Measurements from ENCODE around the gene SIK3. TPM values are rescaled to one million over a fixed set of nuclear protein-coding genes. Genes with fewer than 3 reads are reported as not detected.
"Not testable (repeated sequence)": the region's sequence is repeated elsewhere in the genome, so short reads cannot be mapped to it uniquely, and the experiment has no call there.

SIK3 gene
- total RNA-seq, 1 donor from 2014 or later = 24.4 TPM

- Histone ChIP-seq H3K9me3 (ENCODE audit: low read depth) (no peaks in the 10 kb centered on the region), H3K36me3 (no peaks in the 10 kb centered on the region), H3K27ac (no peak overlapping the region), H3K27me3 (no peaks in the 10 kb centered on the region), H3F3A (ENCODE audit: low read depth) (no peaks in the 10 kb centered on the region), H2AFZ (replicated peaks) (no peak overlapping the region), H3K4me1 (no peaks in the 10 kb centered on the region), H3K4me2 (no peak overlapping the region), H3K4me3 (no peak overlapping the region), H3K9ac (no peak overlapping the region), H3K79me2 (ENCODE audit: low read depth) (no peaks in the 10 kb centered on the region), H4K20me1 (ENCODE audit: low read depth) (no peaks in the 10 kb centered on the region)
- Mint-ChIP-seq H3K27me3 (ENCODE audit: insufficient read depth, low read depth) (peaks cover 6% of the 10 kb centered on the region), H3K36me3 (no peaks in the 10 kb centered on the region), H3K4me3 (no peak overlapping the region), H3K9me3 (no peaks in the 10 kb centered on the region), H3K4me1 (no peaks in the 10 kb centered on the region), H3K27ac (no peak overlapping the region)
- no peak for DNase-seq (ENCODE audit: low spot score)
- no peak for TF ChIP-seq EZH2 (IDR thresholded peaks at IDR 0.05)
- TF ChIP-seq, protein P1, sequence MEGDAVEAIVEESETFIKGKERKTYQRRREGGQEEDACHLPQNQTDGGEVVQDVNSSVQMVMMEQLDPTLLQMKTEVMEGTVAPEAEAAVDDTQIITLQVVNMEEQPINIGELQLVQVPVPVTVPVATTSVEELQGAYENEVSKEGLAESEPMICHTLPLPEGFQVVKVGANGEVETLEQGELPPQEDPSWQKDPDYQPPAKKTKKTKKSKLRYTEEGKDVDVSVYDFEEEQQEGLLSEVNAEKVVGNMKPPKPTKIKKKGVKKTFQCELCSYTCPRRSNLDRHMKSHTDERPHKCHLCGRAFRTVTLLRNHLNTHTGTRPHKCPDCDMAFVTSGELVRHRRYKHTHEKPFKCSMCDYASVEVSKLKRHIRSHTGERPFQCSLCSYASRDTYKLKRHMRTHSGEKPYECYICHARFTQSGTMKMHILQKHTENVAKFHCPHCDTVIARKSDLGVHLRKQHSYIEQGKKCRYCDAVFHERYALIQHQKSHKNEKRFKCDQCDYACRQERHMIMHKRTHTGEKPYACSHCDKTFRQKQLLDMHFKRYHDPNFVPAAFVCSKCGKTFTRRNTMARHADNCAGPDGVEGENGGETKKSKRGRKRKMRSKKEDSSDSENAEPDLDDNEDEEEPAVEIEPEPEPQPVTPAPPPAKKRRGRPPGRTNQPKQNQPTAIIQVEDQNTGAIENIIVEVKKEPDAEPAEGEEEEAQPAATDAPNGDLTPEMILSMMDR (IDR thresholded peaks at IDR 0.05) = no peak
- no peak for TF ChIP-seq EZH2phosphoT487 (IDR thresholded peaks at IDR 0.05)
Observed at GRCh38 chr11:116804001-116804400, 294.2 kb downstream of the SIK3 start.

DNA sequence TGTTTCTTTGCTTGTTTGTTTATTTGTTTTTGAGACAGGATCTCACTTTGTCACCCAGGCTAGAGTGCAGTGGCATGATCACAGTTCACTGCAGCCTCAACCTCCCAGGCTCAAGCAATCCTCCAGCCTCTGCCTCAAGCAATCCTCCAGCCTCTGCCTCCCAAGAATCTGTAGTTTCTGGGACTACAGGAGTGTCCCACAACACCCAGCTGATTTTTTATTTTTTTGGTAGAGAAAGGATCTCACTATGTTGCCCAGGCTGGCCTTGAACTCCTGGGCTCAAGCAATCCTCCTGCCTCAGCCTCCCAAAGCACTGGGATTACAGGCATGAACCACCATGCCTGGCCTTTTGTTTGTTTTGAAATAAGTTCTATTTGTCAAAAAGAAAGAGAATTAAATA lies 296.6 kb downstream of the SIK3 start:
- not testable (repeated sequence) for H3K79me2 ChIP-seq (ENCODE audit: low read depth); H3K36me3 Mint-ChIP-seq; H3K4me3 Mint-ChIP-seq

GRCh38 chr11:116800610-116801009 lies 297.6 kb downstream of the SIK3 start:
- no peaks in the 10 kb centered on the region for H3K27me3 Mint-ChIP-seq (ENCODE audit: insufficient read depth, low read depth)
- H3K9me3 Mint-ChIP-seq = peaks cover 4% of the 10 kb centered on the region
- H3K4me3 Mint-ChIP-seq = no peak overlapping the region

More for the DNA sequence above, 296.6 kb downstream of the SIK3 start:
- not testable (repeated sequence) for H3K9me3 ChIP-seq (ENCODE audit: low read depth); H4K20me1 ChIP-seq (ENCODE audit: low read depth); H3F3A ChIP-seq (ENCODE audit: low read depth); H3K4me1 Mint-ChIP-seq; H3K4me1 ChIP-seq; DNase-seq (ENCODE audit: low spot score); H3K9ac ChIP-seq; H3K27me3 Mint-ChIP-seq (ENCODE audit: insufficient read depth, low read depth); H3K36me3 ChIP-seq; H3K27ac Mint-ChIP-seq; H2AFZ ChIP-seq (replicated peaks); H3K4me2 ChIP-seq; H3K27me3 ChIP-seq; H3K27ac ChIP-seq; H3K9me3 Mint-ChIP-seq; H3K4me3 ChIP-seq

GRCh38 chr11:116798368-116798767 lies 299.9 kb downstream of the SIK3 start:
- no peak overlapping the region for H3K27ac Mint-ChIP-seq
- H3K36me3 Mint-ChIP-seq = no peaks in the 10 kb centered on the region
- no peak overlapping the region for H3K4me3 Mint-ChIP-seq
- H3K4me1 ChIP-seq = no peaks in the 10 kb centered on the region
- H3K27me3 Mint-ChIP-seq (ENCODE audit: insufficient read depth, low read depth) = peaks cover 2% of the 10 kb centered on the region
- H3F3A ChIP-seq (ENCODE audit: low read depth) = no peaks in the 10 kb centered on the region
- DNase-seq (ENCODE audit: low spot score) = no peak
- no peak overlapping the region for H2AFZ ChIP-seq (replicated peaks)
- H3K27ac ChIP-seq = no peak overlapping the region
- no peak for TF ChIP-seq EZH2phosphoT487 (IDR thresholded peaks at IDR 0.05)
- TF ChIP-seq EZH2 (IDR thresholded peaks at IDR 0.05) = no peak
- TF ChIP-seq, protein P1 (IDR thresholded peaks at IDR 0.05) = no peak
- H3K4me1 Mint-ChIP-seq = no peaks in the 10 kb centered on the region
- peaks cover 4% of the 10 kb centered on the region for H3K9me3 Mint-ChIP-seq
- no peaks in the 10 kb centered on the region for H3K79me2 ChIP-seq (ENCODE audit: low read depth)
- no peak overlapping the region for H3K4me3 ChIP-seq
- no peaks in the 10 kb centered on the region for H3K9me3 ChIP-seq (ENCODE audit: low read depth)
- H4K20me1 ChIP-seq (ENCODE audit: low read depth) = no peaks in the 10 kb centered on the region
- no peaks in the 10 kb centered on the region for H3K36me3 ChIP-seq
- H3K9ac ChIP-seq = no peak overlapping the region
- H3K4me2 ChIP-seq = no peak overlapping the region
- no peaks in the 10 kb centered on the region for H3K27me3 ChIP-seq

More at GRCh38 chr11:116800610-116801009, 297.6 kb downstream of the SIK3 start:
- H3K27ac ChIP-seq = no peak overlapping the region
- no peak overlapping the region for H2AFZ ChIP-seq (replicated peaks)
- no peaks in the 10 kb centered on the region for H3K36me3 ChIP-seq
- no peaks in the 10 kb centered on the region for H3K4me1 Mint-ChIP-seq
- TF ChIP-seq, protein P1 (IDR thresholded peaks at IDR 0.05) = no peak
- TF ChIP-seq EZH2phosphoT487 (IDR thresholded peaks at IDR 0.05) (no peak), EZH2 (IDR thresholded peaks at IDR 0.05) (no peak)
- H3K27ac Mint-ChIP-seq = no peak overlapping the region
- no peak for DNase-seq (ENCODE audit: low spot score)
- no peaks in the 10 kb centered on the region for H3K4me1 ChIP-seq
- H3K4me3 ChIP-seq = no peak overlapping the region
- H3K36me3 Mint-ChIP-seq = no peaks in the 10 kb centered on the region
- no peaks in the 10 kb centered on the region for H3K9me3 ChIP-seq (ENCODE audit: low read depth)
- H3K4me2 ChIP-seq = no peak overlapping the region
- H3F3A ChIP-seq (ENCODE audit: low read depth) = no peaks in the 10 kb centered on the region
- no peak overlapping the region for H3K9ac ChIP-seq
- no peaks in the 10 kb centered on the region for H3K27me3 ChIP-seq
- H3K79me2 ChIP-seq (ENCODE audit: low read depth) = no peaks in the 10 kb centered on the region
- no peaks in the 10 kb centered on the region for H4K20me1 ChIP-seq (ENCODE audit: low read depth)

Data from neural progenitor cell (in vitro differentiated cells).